Neural cell (in vitro differentiated cells): ENCODE results near the gene TP53INP2. TPM values are rescaled to one million over a fixed set of nuclear protein-coding genes. Genes with fewer than 3 reads are reported as not detected.

Experiments used
- H2AFZ ChIP-seq: fragments of 200-600, 300-800 bp; sonication (generic), shearing (Covaris generic); 2 replicates; pipeline ENCODE4 v1.6.0; 2014; ENCODE audit warnings: low read depth, mild to moderate bottlenecking, antibody characterized with exemption, low read length, moderate library complexity
- H3F3A ChIP-seq: fragments of 200-600 bp; shearing (Covaris generic); 2 replicates; pipeline ENCODE4 v1.6.1; 2016; ENCODE audit warnings: mild to moderate bottlenecking, moderate library complexity, mixed read lengths, antibody characterized with exemption, low read length; ENCODE audit not compliant: insufficient read depth, poor library complexity, severe bottlenecking
- H3K27ac ChIP-seq: fragments of 200-600, 300-800 bp; sonication (generic), shearing (Covaris generic); 2 replicates; pipeline ENCODE4 v1.5.1; 2014; ENCODE audit warnings: mild to moderate bottlenecking, low read length, moderate library complexity
- H3K27me3 ChIP-seq: fragments of 300-800, 200-600 bp; sonication (generic), shearing (Covaris generic); 2 replicates; pipeline ENCODE4 v1.6.0; 2014; ENCODE audit warnings: mild to moderate bottlenecking, low read depth, low read length, moderate library complexity; ENCODE audit not compliant: insufficient read depth
- H3K36me3 ChIP-seq: fragments of 300-800, 200-600 bp; sonication (generic), shearing (Covaris generic); 2 replicates; pipeline ENCODE4 v1.5.1; 2014; ENCODE audit warnings: mild to moderate bottlenecking, antibody characterized with exemption, low read length, moderate library complexity; ENCODE audit not compliant: insufficient read depth
- H3K4me2 ChIP-seq: fragments of 300-800, 200-600 bp; sonication (generic), shearing (Covaris generic); 2 replicates; pipeline ENCODE4 v1.6.0; 2014; ENCODE audit warnings: mild to moderate bottlenecking, low read length
- H3K4me3 ChIP-seq: fragments of 300-800, 200-600 bp; sonication (generic), shearing (Covaris generic); 2 replicates; pipeline ENCODE4 v1.5.1; 2014; ENCODE audit warnings: mild to moderate bottlenecking, low read length, moderate library complexity
- H3K79me2 ChIP-seq: fragments of 200-600 bp; shearing (Covaris generic); replicated peaks from 2 replicates; pipeline ENCODE4 v1.6.0; 2014; ENCODE audit warnings: mild to moderate bottlenecking, low read length, moderate library complexity; ENCODE audit not compliant: insufficient read depth
- H3K9ac ChIP-seq: fragments of 300-800, 200-600 bp; sonication (generic), shearing (Covaris generic); 2 replicates; pipeline ENCODE4 v1.6.1; 2016; ENCODE audit warnings: mild to moderate bottlenecking, low read length, mixed read lengths
- H3K9me2 ChIP-seq: fragments of 200-600 bp; shearing (Covaris generic); 2 replicates; pipeline ENCODE4 v1.6.1; 2016; ENCODE audit warnings: mild to moderate bottlenecking, low read length, mixed read lengths; ENCODE audit not compliant: insufficient read depth
- H3K9me3 ChIP-seq: fragments of 200-600, 300-800 bp; sonication (generic), shearing (Covaris generic); 2 replicates; pipeline ENCODE4 v1.6.1; 2016; ENCODE audit warnings: mild to moderate bottlenecking, mixed run types, low read length, moderate library complexity, mixed read lengths
- H4K20me1 ChIP-seq: fragments of 200-600 bp; shearing (Covaris generic); 2 replicates; pipeline ENCODE4 v1.6.1; 2016; ENCODE audit warnings: mild to moderate bottlenecking, mixed run types; ENCODE audit not compliant: insufficient read depth
- CTCF ChIP-seq: fragments of 450-650 bp; IDR thresholded peaks from 2 replicates; pipeline ENCODE4 v1.5.1; 2014; ENCODE audit warnings: antibody characterized with exemption, mild to moderate bottlenecking, moderate library complexity; ENCODE audit not compliant: poor library complexity, severe bottlenecking
- EP300 ChIP-seq: fragments of 450-650 bp; conservative IDR thresholded peaks from 2 replicates; pipeline ENCODE4 v1.6.1; 2014; ENCODE audit warnings: antibody characterized with exemption, mild to moderate bottlenecking, moderate library complexity; ENCODE audit not compliant: poor library complexity, severe bottlenecking
- EZH2 ChIP-seq: fragments of 200-600, 300-800 bp; shearing (Covaris generic), sonication (generic); IDR thresholded peaks from 2 replicates; pipeline ENCODE4 v1.6.1; 2014; ENCODE audit warnings: antibody characterized with exemption, low read length, borderline replicate concordance, mild to moderate bottlenecking; ENCODE audit not compliant: insufficient read depth, poor library complexity, severe bottlenecking
- MXI1 ChIP-seq: fragments of 450-650 bp; conservative IDR thresholded peaks from 2 replicates; pipeline ENCODE4 v1.6.1; 2014; ENCODE audit warnings: antibody characterized with exemption, mild to moderate bottlenecking; ENCODE audit not compliant: poor library complexity, severe bottlenecking
- POLR2AphosphoS5 ChIP-seq: IDR thresholded peaks from 2 replicates; pipeline ENCODE4 v1.6.1; 2012
- RAD21 ChIP-seq: fragments of 450-650 bp; conservative IDR thresholded peaks from 2 replicates; pipeline ENCODE4 v1.6.1; 2014; ENCODE audit warnings: antibody characterized with exemption, mild to moderate bottlenecking, moderate library complexity
- REST ChIP-seq: IDR thresholded peaks from 2 replicates; pipeline ENCODE4 v1.6.1; 2012; ENCODE audit warnings: borderline replicate concordance
- SMC3 ChIP-seq: fragments of 450-650 bp; conservative IDR thresholded peaks from 2 replicates; pipeline ENCODE4 v1.6.1; 2014; ENCODE audit warnings: antibody characterized with exemption, mild to moderate bottlenecking, moderate library complexity; ENCODE audit not compliant: poor library complexity
- TAF1 ChIP-seq: IDR thresholded peaks from 2 replicates; pipeline ENCODE4 v1.6.1; 2012; ENCODE audit warnings: low read depth
- polyA plus RNA-seq: library from polyadenylated mRNA; depleted of rRNA; stranded (reverse); fragments of >200 nt; gene quantifications from 2 replicates; pipeline ENCODE4 v1.2.3, GENCODE V29; 2014

Gene TP53INP2
- polyA plus RNA-seq, 1 donor from 2014 or later: 11.5 TPM

GRCh38 chr20:34689486-34689885 lies 14.7 kb upstream of the TP53INP2 start:
- H3F3A ChIP-seq: no peaks in the 10 kb centered on the region
- no peaks in the 10 kb centered on the region for H3K79me2 ChIP-seq
- H4K20me1 ChIP-seq: no peaks in the 10 kb centered on the region
- H3K4me3 ChIP-seq: no peak overlapping the region
- H3K36me3 ChIP-seq: no peaks in the 10 kb centered on the region
- no peak overlapping the region for H2AFZ ChIP-seq
- H3K4me2 ChIP-seq: no peak overlapping the region
- no peaks in the 10 kb centered on the region for H3K9me3 ChIP-seq
- H3K9me2 ChIP-seq: no peaks in the 10 kb centered on the region
- no peak overlapping the region for H3K27ac ChIP-seq
- no peaks in the 10 kb centered on the region for H3K27me3 ChIP-seq
- no peak for TF ChIP-seq EP300
- no peak for TF ChIP-seq EZH2
- no peak for TF ChIP-seq CTCF
- TF ChIP-seq RAD21: no peak
- no peak for TF ChIP-seq SMC3
- no peak for TF ChIP-seq POLR2AphosphoS5
- no peak for TF ChIP-seq REST
- no peak for TF ChIP-seq TAF1
- TF ChIP-seq MXI1: no peak
- no peak overlapping the region for H3K9ac ChIP-seq

- no peak overlapping the region for H2AFZ ChIP-seq
- H3K9me2 ChIP-seq: no peaks in the 10 kb centered on the region
- H3F3A ChIP-seq: no peaks in the 10 kb centered on the region
- no peaks in the 10 kb centered on the region for H3K27me3 ChIP-seq
- TF ChIP-seq MXI1: no peak
- no peak for TF ChIP-seq REST
- no peak for TF ChIP-seq CTCF
- no peak for TF ChIP-seq SMC3
- TF ChIP-seq TAF1: no peak
- TF ChIP-seq EP300: no peak
- no peak for TF ChIP-seq EZH2
- no peak for TF ChIP-seq RAD21
- TF ChIP-seq POLR2AphosphoS5: no peak
- H3K79me2 ChIP-seq: no peaks in the 10 kb centered on the region
- no peak overlapping the region for H3K27ac ChIP-seq
- H3K9ac ChIP-seq: no peak overlapping the region
- H3K4me3 ChIP-seq: no peak overlapping the region
- H3K36me3 ChIP-seq: no peaks in the 10 kb centered on the region
- H3K9me3 ChIP-seq: no peaks in the 10 kb centered on the region
- no peaks in the 10 kb centered on the region for H4K20me1 ChIP-seq
- H3K4me2 ChIP-seq: no peak overlapping the region
Observed at GRCh38 chr20:34691838-34692237, 12.3 kb upstream of the TP53INP2 start.
